Measurements from ENCODE around the gene GZMA.

The GZMA gene

GRCh38 chr5:55110217-55110616, 7.8 kb downstream of the GZMA start:
- DNase-seq: no peak

GRCh38 chr5:55113327-55113726, 10.9 kb downstream of the GZMA start:
- DNase-seq: no peak

GRCh38 chr5:55114061-55114460, 11.6 kb downstream of the GZMA start:
- DNase-seq: no peak

GRCh38 chr5:55123365-55123764, 20.9 kb downstream of the GZMA start:
- no peak for DNase-seq

- DNase-seq: no peak
Observed at GRCh38 chr5:55134053-55134722, 31.7 kb downstream of the GZMA start.

- DNase-seq: no peak
Observed at GRCh38 chr5:55136521-55136920, 34.1 kb downstream of the GZMA start.

- no peak for DNase-seq
Observed at GRCh38 chr5:55140908-55141665, 38.6 kb downstream of the GZMA start.

GRCh38 chr5:55141945-55142690, 39.7 kb downstream of the GZMA start:
- DNase-seq: peak; percentile 11

GRCh38 chr5:55143624-55144023, 41.2 kb downstream of the GZMA start:
- no peak for DNase-seq

- no peak for DNase-seq
Observed at GRCh38 chr5:55146080-55146479, 43.6 kb downstream of the GZMA start.

- DNase-seq: peak; percentile 90
Observed at GRCh38 chr5:55146543-55147151, 44.2 kb downstream of the GZMA start.

- DNase-seq: no peak
Observed at GRCh38 chr5:55149308-55149795, 46.9 kb downstream of the GZMA start.

- DNase-seq: no peak
Observed at GRCh38 chr5:55151923-55152842, 49.7 kb downstream of the GZMA start.

GRCh38 chr5:55154873-55155272, 52.4 kb downstream of the GZMA start:
- no peak for DNase-seq

Data from CD4-positive, alpha-beta T cell treated with Interleukin-17A for 1 hour (primary cell).